Endometrial microvascular endothelial cells (primary cell): ENCODE measurements around the gene SERPINB10. TPM values are rescaled to one million over a fixed set of nuclear protein-coding genes. Genes with fewer than 3 reads are reported as not detected.
"Not testable (repeated sequence)": the region's sequence is repeated elsewhere in the genome, so short reads cannot be mapped to it uniquely, and the experiment has no call there.

Experiments
- in situ Hi-C: cut with HindIII; loops from 2 replicates; pipeline ENCODE4 v1.10.0; 2017; ENCODE audit warnings: low sequenced_read_pairs, low pct_unique_long_range_greater_than_20kb; ENCODE audit errors: inconsistent ontology term
- total RNA-seq: library from RNA; depleted of rRNA; stranded (reverse); fragments of >200 nt; gene quantifications from one replicate; pipeline ENCODE4 v1.2.3, GENCODE V29; 2015; ENCODE audit errors: inconsistent ontology term

SERPINB10 gene
- total RNA-seq, 1 donor from 2014 or later, result not detected

- in situ Hi-C loops, result no loop called here
These were observed 18.1 kb upstream of the SERPINB10 start for GRCh38 chr18:63889626-63890025.

GRCh38 chr18:63890237-63890949, 17.4 kb upstream of the SERPINB10 start:
- in situ Hi-C loops, result no loop called here

- in situ Hi-C loops, result no loop called here
These were observed 16.8 kb upstream of the SERPINB10 start for GRCh38 chr18:63890950-63891304.

GRCh38 chr18:63892566-63892965, 15.2 kb upstream of the SERPINB10 start:
- in situ Hi-C loops, result no loop called here

- in situ Hi-C loops, result no loop called here
These were observed 13.5 kb upstream of the SERPINB10 start for GRCh38 chr18:63894106-63894772.

- in situ Hi-C loops, result no loop called here
These were observed 12.6 kb upstream of the SERPINB10 start for GRCh38 chr18:63895190-63895589.

- in situ Hi-C loops, result no loop called here
These were observed 10.7 kb upstream of the SERPINB10 start for GRCh38 chr18:63897072-63897471.

- in situ Hi-C loops, result no loop called here
These were observed 8.6 kb upstream of the SERPINB10 start for GRCh38 chr18:63899206-63899605.

GRCh38 chr18:63903851-63904570, 3.7 kb upstream of the SERPINB10 start:
- in situ Hi-C loops, result no loop called here

- in situ Hi-C loops, result no loop called here
These were observed 3.1 kb upstream of the SERPINB10 start for GRCh38 chr18:63904694-63905093.

- in situ Hi-C loops, result no loop called here
These were observed 2.4 kb upstream of the SERPINB10 start for GRCh38 chr18:63905361-63905760.

GRCh38 chr18:63906056-63906455, 1.7 kb upstream of the SERPINB10 start:
- in situ Hi-C loops, result no loop called here

- in situ Hi-C loops, result no loop called here
These were observed 1.1 kb downstream of the SERPINB10 start for GRCh38 chr18:63908858-63909257.

- in situ Hi-C loops, result no loop called here
These were observed 2.1 kb downstream of the SERPINB10 start for GRCh38 chr18:63909870-63910269.

- in situ Hi-C loops, result no loop called here
These were observed 10.1 kb downstream of the SERPINB10 start for GRCh38 chr18:63917817-63918216.

- in situ Hi-C loops, result no loop called here
These were observed 14.3 kb downstream of the SERPINB10 start for GRCh38 chr18:63922049-63922448.

GRCh38 chr18:63924551-63924950, 16.8 kb downstream of the SERPINB10 start:
- in situ Hi-C loops, result no loop called here

- in situ Hi-C loops, result no loop called here
These were observed 20.6 kb downstream of the SERPINB10 start for GRCh38 chr18:63928331-63928730.

- in situ Hi-C loops, result not testable (repeated sequence)
These were observed 21.6 kb downstream of the SERPINB10 start for GRCh38 chr18:63929369-63929768.

GRCh38 chr18:63930773-63931354, 23.1 kb downstream of the SERPINB10 start:
- in situ Hi-C loops, result no loop called here
